Measurements from ENCODE around the gene UNC79.

DNA sequence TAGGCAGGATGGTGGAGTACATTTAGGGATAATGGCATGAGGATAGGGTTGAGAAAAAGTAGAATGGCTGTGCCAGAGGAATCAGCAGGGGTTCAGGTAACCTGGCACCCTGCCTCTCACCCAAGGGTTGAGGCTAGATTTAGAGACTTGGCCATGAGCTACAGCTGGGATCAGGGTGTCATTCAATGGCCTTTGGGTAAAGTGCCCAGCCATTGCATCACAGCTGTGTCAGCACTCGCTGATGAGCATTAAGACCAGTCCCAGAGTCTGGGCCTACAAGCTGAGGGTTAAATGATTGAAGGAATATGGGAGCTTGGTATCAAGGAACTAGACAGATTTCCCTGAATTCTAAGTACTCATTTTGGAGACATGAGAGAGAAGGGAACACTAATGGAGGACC, 243.6 kb downstream of the UNC79 start:
- TF ChIP-seq, protein P1, sequence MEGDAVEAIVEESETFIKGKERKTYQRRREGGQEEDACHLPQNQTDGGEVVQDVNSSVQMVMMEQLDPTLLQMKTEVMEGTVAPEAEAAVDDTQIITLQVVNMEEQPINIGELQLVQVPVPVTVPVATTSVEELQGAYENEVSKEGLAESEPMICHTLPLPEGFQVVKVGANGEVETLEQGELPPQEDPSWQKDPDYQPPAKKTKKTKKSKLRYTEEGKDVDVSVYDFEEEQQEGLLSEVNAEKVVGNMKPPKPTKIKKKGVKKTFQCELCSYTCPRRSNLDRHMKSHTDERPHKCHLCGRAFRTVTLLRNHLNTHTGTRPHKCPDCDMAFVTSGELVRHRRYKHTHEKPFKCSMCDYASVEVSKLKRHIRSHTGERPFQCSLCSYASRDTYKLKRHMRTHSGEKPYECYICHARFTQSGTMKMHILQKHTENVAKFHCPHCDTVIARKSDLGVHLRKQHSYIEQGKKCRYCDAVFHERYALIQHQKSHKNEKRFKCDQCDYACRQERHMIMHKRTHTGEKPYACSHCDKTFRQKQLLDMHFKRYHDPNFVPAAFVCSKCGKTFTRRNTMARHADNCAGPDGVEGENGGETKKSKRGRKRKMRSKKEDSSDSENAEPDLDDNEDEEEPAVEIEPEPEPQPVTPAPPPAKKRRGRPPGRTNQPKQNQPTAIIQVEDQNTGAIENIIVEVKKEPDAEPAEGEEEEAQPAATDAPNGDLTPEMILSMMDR (IDR thresholded peaks at IDR 0.05), result no peak
- TF ChIP-seq POLR2A (IDR thresholded peaks at IDR 0.05), result no peak

Data from testis (tissue), 2 donors.